GM21360 (cell line): ENCODE results near the gene MCUR1.
"Not testable (repeated sequence)": the region's sequence is repeated elsewhere in the genome, so short reads cannot be mapped to it uniquely, and the experiment has no call there.

ENCODE experiments used
- ATAC-seq: cut with Tn5 transposase; IDR thresholded peaks from one replicate; pipeline ENCODE4 v1.9.1; 2021; ENCODE audit warnings: mild to moderate bottlenecking, moderate library complexity; ENCODE audit not compliant: unreplicated experiment

Gene MCUR1

GRCh38 chr6:13828656-13829301 is 14.4 kb upstream of the MCUR1 start:
- not testable (repeated sequence) for ATAC-seq

GRCh38 chr6:13827032-13827431 is 12.7 kb upstream of the MCUR1 start:
- ATAC-seq = no peak

- ATAC-seq = no peak
These were observed 11.5 kb upstream of the MCUR1 start for GRCh38 chr6:13825871-13826270.

GRCh38 chr6:13818341-13818740 is 4.0 kb upstream of the MCUR1 start:
- no peak for ATAC-seq

- no peak for ATAC-seq
These were observed 700 bp upstream of the MCUR1 start for GRCh38 chr6:13814938-13815575.

- peak; percentile 9 for ATAC-seq
These were observed 659 bp downstream of the MCUR1 start for GRCh38 chr6:13813621-13814175.

- no peak for ATAC-seq
These were observed 1.3 kb downstream of the MCUR1 start for GRCh38 chr6:13813026-13813425.

GRCh38 chr6:13812359-13812642 is 2.1 kb downstream of the MCUR1 start:
- ATAC-seq = no peak

GRCh38 chr6:13811627-13812358 is 2.6 kb downstream of the MCUR1 start:
- ATAC-seq = no peak

- no peak for ATAC-seq
These were observed 3.5 kb downstream of the MCUR1 start for GRCh38 chr6:13810688-13811446.

- no peak for ATAC-seq
These were observed 5.6 kb downstream of the MCUR1 start for GRCh38 chr6:13808801-13809200.

GRCh38 chr6:13807696-13808095 is 6.7 kb downstream of the MCUR1 start:
- ATAC-seq = no peak

- ATAC-seq = no peak
These were observed 10.8 kb downstream of the MCUR1 start for GRCh38 chr6:13803581-13803980.

GRCh38 chr6:13800615-13801014 is 13.7 kb downstream of the MCUR1 start:
- ATAC-seq = no peak

- no peak for ATAC-seq
These were observed 17.6 kb downstream of the MCUR1 start for GRCh38 chr6:13796781-13797180.

- peak; percentile 87 for ATAC-seq
These were observed 19.2 kb downstream of the MCUR1 start for GRCh38 chr6:13795041-13795750.

- ATAC-seq = no peak
These were observed 20.2 kb downstream of the MCUR1 start for GRCh38 chr6:13794184-13794583.

- ATAC-seq = no peak
These were observed 24.6 kb downstream of the MCUR1 start for GRCh38 chr6:13789746-13790145.

- no peak for ATAC-seq
These were observed 25.5 kb downstream of the MCUR1 start for GRCh38 chr6:13788820-13789219.

GRCh38 chr6:13787137-13787536 is 27.2 kb downstream of the MCUR1 start:
- ATAC-seq = no peak

- not testable (repeated sequence) for ATAC-seq
These were observed 34.2 kb downstream of the MCUR1 start for GRCh38 chr6:13780162-13780561.
